Heart left ventricle (tissue), 16 donors: ENCODE results near the gene ATXN1. TPM values are rescaled to one million over a fixed set of nuclear protein-coding genes. Genes with fewer than 3 reads are reported as not detected.
A peak's percentile ranks its signal among the peaks of the same experiment; 100 is the strongest.

Experiments used
- ATAC-seq, 4 donors: fragments of 200-7000 bp; cut with Tn5 transposase; one replicate each; pipeline ENCODE4 v1.9.1; 2020 to 2022; ENCODE audit warnings: moderate library complexity in 4 of 4, mild to moderate bottlenecking in 3 of 4, moderate number of reproducible peaks in 1 of 4
- DNase-seq, 5 donors: peaks; one replicate each; pipeline ENCODE4 v3.0.0-alpha.2; 2020
- H3K27ac ChIP-seq, 12 donors: fragments of 200-600 bp; sonication (generic) in 4 of 12; one replicate each; pipeline versions ENCODE4 v1.5.0 to v1.8.0; 2016 to 2022; ENCODE audit warnings: mild to moderate bottlenecking in 2 of 12
- H3K27me3 ChIP-seq, 9 donors: fragments of 200-600 bp; sonication (generic) in 2 of 9; one replicate each; pipeline versions ENCODE4 v1.5.1 to v1.8.0; 2016 to 2022; ENCODE audit warnings: mild to moderate bottlenecking in 3 of 9
- H3K36me3 ChIP-seq, 9 donors: fragments of 200-600 bp; sonication (generic) in 2 of 9; one replicate each; pipeline versions ENCODE4 v1.5.0 to v1.8.0; 2018 to 2022; ENCODE audit warnings: mild to moderate bottlenecking in 2 of 9
- H3K4me1 ChIP-seq, 12 donors: fragments of 200-600 bp; sonication (generic) in 4 of 12; one replicate each; pipeline versions ENCODE4 v1.5.0 to v1.8.0; 2016 to 2022; ENCODE audit warnings: mild to moderate bottlenecking in 3 of 12
- H3K4me3 ChIP-seq, 12 donors: fragments of 200-600 bp; sonication (generic) in 4 of 12; one replicate each; pipeline versions ENCODE4 v1.5.0 to v1.8.0; 2017 to 2022; ENCODE audit warnings: mild to moderate bottlenecking in 9 of 12, moderate library complexity in 4 of 12
- H3K9me3 ChIP-seq, 12 donors: fragments of 200-600 bp; sonication (generic) in 4 of 12; one replicate each; pipeline versions ENCODE4 v1.5.0 to v1.8.0; 2016 to 2022; ENCODE audit warnings: mild to moderate bottlenecking in 1 of 12
- CTCF ChIP-seq, 12 donors: fragments of 200-600 bp; sonication (generic) in 4 of 12; IDR thresholded peaks; one replicate each; pipeline versions ENCODE4 v1.5.0 to v1.8.0; 2018 to 2022; ENCODE audit warnings: antibody characterized with exemption in 12 of 12, mild to moderate bottlenecking in 5 of 12
- POLR2A ChIP-seq, 2 donors: fragments of 450-650 bp; IDR thresholded peaks; one replicate each; pipeline ENCODE4 v1.6.1; 2017; ENCODE audit warnings: antibody characterized with exemption in 2 of 2, mild to moderate bottlenecking in 2 of 2, moderate library complexity in 2 of 2
- WGBS, 4 donors: extraction: QIAGEN DNeasy Blood & Tissue Kit in 2 of 4; methylation state at CpG; one replicate each; pipeline versions ENCODE4 v1.1.5 to v1.1.7; 2013 to 2018; 5-methylcytosine and 5-hydroxymethylcytosine counted together
- intact Hi-C, 10 donors: fragments of 100-400 bp; cut with DNase I; formaldehyde crosslinking; loops; one replicate each; pipeline versions ENCODE4 v1.11.1 to v1.14.2; 2022
- polyA plus RNA-seq, 2 donors: library from polyadenylated mRNA; stranded (reverse); fragments of 200-250 nt; gene quantifications; one replicate each; pipeline ENCODE4 v1.2.3, GENCODE V29; 2013
- total RNA-seq, 9 donors: library from RNA; depleted of rRNA in 2 of 9; stranded (reverse); fragments of >200 nt in 2 of 9; fragmentation: NEBNext Ultra II Directional in 3 of 9; extraction: Animal tissue kit (Norgen Biotek cat#: 25700) in 3 of 9; gene quantifications; one replicate each; pipeline versions ENCODE4 v1.1.0 to v1.2.4, GENCODE V29; 2016 to 2023
- donor health status: ischemic (EF 13 %, LVEDD 7.1; RV severe dilation, severe dysfunction).
- donor health status: healthy with polysubstance abuse.
- donor health status: DM: no; HTN: yes; CAD: no.
- donor health status: DM: no; HTN: no; CAD: no.
- donor health status: ischemic (EF 25% LVEDD 6.9; RV normal size, moderate dysfunction).
- donor health status: ischemic (EF 25% LVEDD 5.7; RV mildly dilated, moderate dysfunction).
- donor health status: healthy.
- donor health status: DM: yes; HTN: yes; CAD: no.
- donor health status: ischemic (EF 35%, LVEDD 5.7; RV mildly dilated, moderate dysfunction).
- donor health status: nonischemic (EF 11% LVEDD 7.7; RV severe dilation, severe dysfunction).
- donor health status: DM: yes; HTN: yes; CAD: no.
- donor health status: PGD.
- donor health status: ischemic (EF 29% LVEDD 5.4; RV normal size, mild dysfunction).
- donor health status: nonischemic (EF 23%, LVEDD 6.1; RV moderate dilation, normal function).

Gene ATXN1
- total and polyA plus RNA-seq, 11 donors: 8.7 to 51.8 (median 36.0) TPM

GRCh38 chr6:16803294-16804200 lies 42.3 kb upstream of the ATXN1 start:
- ATAC-seq: peak; percentile 79 to 92 (median 88)
- TF ChIP-seq CTCF (IDR thresholded peaks at IDR 0.05) (peak in 1 of 12 donors; percentile 22), POLR2A (IDR thresholded peaks at IDR 0.05) (no peak)

GRCh38 chr6:16802071-16802470 lies 40.8 kb upstream of the ATXN1 start:
- peak; percentile 67 to 85 (median 74) for ATAC-seq

More at GRCh38 chr6:16803294-16804200, 42.3 kb upstream of the ATXN1 start:
- Histone ChIP-seq H3K4me3 (peak overlapping the region in 9 of 12 donors; percentile 12 to 48 (median 39)), H3K9me3 (no peaks in the 10 kb centered on the region), H3K4me1 (peaks cover 0 to 61% (median 38%) of the 10 kb centered on the region in 12 donors), H3K27ac (peak overlapping the region in 11 of 12 donors; percentile 44 to 86 (median 78)), H3K36me3 (no peaks in the 10 kb centered on the region), H3K27me3 (no peaks in the 10 kb centered on the region)
- 26 to 31% (median 28%) methylated on average over 21 to 24 of the region's 24 CpGs for WGBS, 4 donors
- peak; percentile 64 to 71 (median 66) for DNase-seq
- intact Hi-C loops: loop anchor here in 1 of 10 donors (10.0 kb wide), 1 partner anchor 161 kb away; no protein-coding TSS in a partner anchor

GRCh38 chr6:16800942-16801341 lies 39.7 kb upstream of the ATXN1 start:
- H3K4me1 ChIP-seq: peaks cover 0 to 60% (median 38%) of the 10 kb centered on the region in 12 donors
- H3K4me3 ChIP-seq: peak overlapping the region in 1 of 12 donors; percentile 10
- H3K9me3 ChIP-seq: no peaks in the 10 kb centered on the region
- TF ChIP-seq CTCF (IDR thresholded peaks at IDR 0.05) (peak in 1 of 12 donors; percentile 21), POLR2A (IDR thresholded peaks at IDR 0.05) (no peak)
- whole genome bisulfite sequencing, 4 donors: 30 to 56% (median 44%) methylated on average over 2 of the region's 2 CpGs
- intact Hi-C loops: loop anchor here in 1 of 10 donors (10.0 kb wide), 1 partner anchor 164 kb away; no protein-coding TSS in a partner anchor
- peak; percentile 41 to 76 (median 62) for ATAC-seq
- H3K27ac ChIP-seq: peak overlapping the region in 10 of 12 donors; percentile 42 to 82 (median 78)
- peak in 3 of 5 donors; percentile 18 to 44 (median 33) for DNase-seq
- H3K36me3 ChIP-seq: no peaks in the 10 kb centered on the region
- H3K27me3 ChIP-seq: no peaks in the 10 kb centered on the region

More at GRCh38 chr6:16802071-16802470, 40.8 kb upstream of the ATXN1 start:
- peaks cover 0 to 61% (median 38%) of the 10 kb centered on the region in 12 donors for H3K4me1 ChIP-seq
- H3K36me3 ChIP-seq: no peaks in the 10 kb centered on the region
- DNase-seq: peak in 3 of 5 donors; percentile 22 to 33 (median 30)
- H3K9me3 ChIP-seq: no peaks in the 10 kb centered on the region
- no peaks in the 10 kb centered on the region for H3K27me3 ChIP-seq
- intact Hi-C loops: loop anchor here in 1 of 10 donors (10.0 kb wide), 1 partner anchor 163 kb away; no protein-coding TSS in a partner anchor
- H3K27ac ChIP-seq: peak overlapping the region in 11 of 12 donors; percentile 49 to 86 (median 78)
- no peak for TF ChIP-seq CTCF (IDR thresholded peaks at IDR 0.05)
- no peak for TF ChIP-seq POLR2A (IDR thresholded peaks at IDR 0.05)
- 28 to 33% (median 31%) methylated on average over 2 of the region's 2 CpGs for WGBS, 4 donors
- H3K4me3 ChIP-seq: no peak overlapping the region

- no peaks in the 10 kb centered on the region for H3K36me3 ChIP-seq
- peaks cover 0 to 57% (median 38%) of the 10 kb centered on the region in 12 donors for H3K4me1 ChIP-seq
- H3K4me3 ChIP-seq: no peak overlapping the region
- DNase-seq: no peak
- ATAC-seq: no peak
- H3K9me3 ChIP-seq: no peaks in the 10 kb centered on the region
- peak overlapping the region in 8 of 12 donors; percentile 28 to 82 (median 79) for H3K27ac ChIP-seq
- TF ChIP-seq POLR2A (IDR thresholded peaks at IDR 0.05) (no peak), CTCF (IDR thresholded peaks at IDR 0.05) (no peak)
- WGBS, 4 donors: 31 to 49% (median 34%) methylated on average over 3 of the region's 3 CpGs
- intact Hi-C loops: loop anchor here in 1 of 10 donors (10.0 kb wide), 1 partner anchor 164 kb away; no protein-coding TSS in a partner anchor
- no peaks in the 10 kb centered on the region for H3K27me3 ChIP-seq
These were observed 39.1 kb upstream of the ATXN1 start for GRCh38 chr6:16800341-16800740.
